ENCODE data around the gene RFTN1.

Gene RFTN1

GRCh38 chr3:16346413-16347081, 167.0 kb downstream of the RFTN1 start:
- no peak for DNase-seq

GRCh38 chr3:16343101-16343500, 170.4 kb downstream of the RFTN1 start:
- DNase-seq, result no peak

- DNase-seq, result no peak
These were observed 174.5 kb downstream of the RFTN1 start for GRCh38 chr3:16338999-16339398.

DNA sequence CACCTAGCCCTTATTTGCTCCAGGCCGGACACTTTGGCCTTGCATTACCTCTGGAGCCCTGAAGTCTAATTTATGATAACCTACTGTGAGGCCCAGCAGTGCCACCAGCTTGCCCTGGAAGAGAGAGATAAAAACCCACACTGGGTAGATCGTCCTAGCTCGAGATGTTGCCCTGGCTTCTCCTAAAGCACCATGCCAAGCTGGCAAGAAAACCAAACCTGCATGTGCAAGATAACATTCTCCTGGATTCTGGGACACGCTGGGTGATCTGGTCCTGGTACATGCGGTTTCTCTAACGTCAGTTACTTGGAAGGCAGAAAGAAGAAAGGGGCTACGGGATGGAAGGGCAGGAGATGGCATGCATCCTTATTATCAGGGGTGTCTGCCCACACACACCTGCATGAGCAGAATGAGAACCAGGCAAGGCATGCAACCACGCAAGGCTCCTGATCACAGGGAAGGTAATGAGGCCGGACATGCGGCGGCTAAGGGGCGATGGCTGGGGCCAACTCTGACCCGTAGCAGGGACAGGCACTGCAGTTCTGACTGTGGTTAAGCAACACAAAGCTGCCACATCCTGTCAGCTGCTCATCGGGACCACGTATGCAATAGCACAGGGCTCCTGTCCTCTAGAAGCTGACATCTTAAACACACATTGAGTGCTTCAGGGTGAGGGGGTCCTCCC, 175.5 kb downstream of the RFTN1 start:
- DNase-seq, result peak; percentile 21

DNA sequence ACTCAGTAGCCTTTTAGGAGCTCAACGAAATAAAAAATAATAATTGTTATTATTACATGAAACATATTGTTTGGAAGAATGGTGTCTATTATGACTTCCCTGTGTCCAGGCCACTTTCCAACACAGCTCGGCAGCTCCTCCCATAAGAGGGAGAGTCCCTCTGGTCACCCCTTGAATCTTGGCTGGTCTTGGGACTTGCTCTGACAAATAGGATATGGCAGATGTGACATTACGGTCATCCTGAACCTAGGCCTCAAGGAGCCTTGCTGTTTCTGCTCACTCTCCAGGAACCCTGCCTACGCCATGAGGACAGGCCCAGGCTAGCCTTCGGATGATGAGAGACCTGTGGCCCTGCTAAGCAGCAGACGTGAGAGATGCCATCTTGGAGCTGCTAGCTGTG, 176.7 kb downstream of the RFTN1 start:
- DNase-seq, result no peak

GRCh38 chr3:16335772-16336645, 177.5 kb downstream of the RFTN1 start:
- no peak for DNase-seq

DNA sequence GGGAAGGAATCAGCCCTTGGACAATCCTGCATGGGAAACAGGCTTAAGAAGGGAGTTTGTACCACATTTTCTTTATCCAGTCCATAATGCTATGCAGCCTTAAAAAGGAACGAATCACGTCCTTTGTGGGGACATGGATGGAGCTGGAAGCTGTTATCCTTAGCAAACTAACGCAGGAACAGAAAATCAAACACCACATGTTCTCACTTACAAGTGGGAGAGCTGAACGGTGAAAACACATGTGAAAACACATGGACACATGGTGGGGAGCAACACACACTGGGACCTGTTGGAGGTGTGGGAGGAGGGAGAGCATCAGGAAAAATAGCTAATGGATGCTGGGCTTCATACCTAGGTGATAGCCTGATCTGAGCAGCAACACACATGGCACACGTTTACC, 178.2 kb downstream of the RFTN1 start:
- no peak for DNase-seq

DNA sequence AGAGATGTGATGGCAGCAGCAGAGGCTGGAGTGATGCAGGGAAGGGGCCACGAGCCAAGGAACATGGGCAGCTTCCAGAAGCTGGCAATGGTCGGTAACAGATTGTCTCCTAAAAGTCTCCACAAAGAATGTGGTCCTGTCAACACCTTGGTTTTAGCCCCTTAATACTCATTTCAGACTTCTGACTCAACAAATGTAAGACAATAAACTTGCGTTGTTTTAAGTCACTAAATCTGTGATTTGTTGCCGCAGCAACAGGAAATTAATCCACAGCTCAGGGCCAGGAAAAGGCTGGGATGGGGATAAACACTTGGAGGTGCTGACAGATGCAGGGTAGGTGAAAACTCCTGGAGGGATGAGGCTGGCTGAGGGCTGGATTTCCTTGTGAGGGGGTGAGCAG, 178.6 kb downstream of the RFTN1 start:
- no peak for DNase-seq

DNA sequence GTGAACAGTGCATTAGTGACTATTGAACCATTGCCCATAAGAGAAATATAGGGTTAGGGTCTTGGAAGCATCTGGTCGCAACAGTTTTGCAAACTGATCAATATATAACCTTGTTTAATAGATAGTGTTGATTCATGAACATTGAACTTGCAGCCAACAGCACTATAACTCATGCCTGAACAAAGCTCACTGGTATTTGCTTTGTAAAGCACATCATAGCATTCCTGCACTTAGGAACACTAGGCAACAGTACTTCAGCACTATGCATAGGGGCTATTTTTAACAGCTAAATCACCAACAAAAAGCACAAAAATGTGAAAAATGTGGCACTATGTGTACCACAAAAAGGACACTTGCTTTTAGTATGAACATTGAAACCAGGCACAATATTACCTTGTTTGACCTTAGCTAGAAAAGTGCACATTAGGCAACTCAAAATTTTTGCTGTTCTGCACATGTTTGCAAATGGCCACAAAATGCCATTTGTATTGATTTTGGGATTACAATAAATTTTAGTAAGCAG, 180.5 kb downstream of the RFTN1 start:
- DNase-seq, result no peak

DNA sequence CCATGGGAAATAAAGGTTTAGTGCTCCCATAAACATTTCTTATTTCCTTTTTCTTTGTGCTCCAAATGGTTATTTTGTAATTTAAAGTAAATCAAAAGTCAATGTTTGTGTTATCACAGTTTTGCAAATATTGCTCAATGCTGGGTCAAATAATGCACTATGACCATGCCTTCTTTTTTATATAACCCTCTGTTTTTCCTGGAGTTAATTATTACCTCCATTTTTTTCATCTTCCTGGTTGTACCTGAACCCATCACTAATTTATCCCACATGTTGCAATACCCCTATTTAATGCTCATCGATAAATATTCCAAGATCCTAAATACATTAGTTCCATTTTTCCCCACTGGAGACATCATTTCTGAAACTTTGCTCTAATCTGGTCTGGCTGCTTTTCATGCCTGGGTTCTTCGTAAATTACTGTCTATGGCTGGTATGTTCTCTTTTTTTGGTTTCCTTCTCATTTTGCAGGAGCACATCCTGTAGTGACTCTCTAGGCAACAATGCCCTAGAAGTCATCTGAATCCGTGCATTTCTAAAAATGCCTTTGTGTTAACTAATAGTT, 182.1 kb downstream of the RFTN1 start:
- DNase-seq, result no peak

DNA sequence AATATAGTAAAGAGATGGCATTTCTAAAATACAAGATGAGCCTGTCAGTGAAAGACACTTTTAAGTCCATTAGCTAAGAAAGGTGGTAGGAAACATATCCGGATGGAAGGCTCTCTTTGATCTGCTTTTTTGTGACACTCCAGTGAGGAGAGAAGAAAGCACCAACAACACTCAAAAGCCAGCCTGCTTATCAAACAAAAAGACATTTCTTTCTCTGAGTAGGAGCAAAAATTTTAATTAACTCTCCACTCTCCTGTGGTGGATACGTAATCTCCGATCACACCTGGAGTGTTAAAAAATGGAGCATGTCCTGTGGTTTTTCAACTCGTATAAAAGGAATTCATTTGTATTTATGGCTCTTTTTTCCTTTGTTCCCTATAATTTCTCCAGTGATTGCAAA, 183.1 kb downstream of the RFTN1 start:
- DNase-seq, result no peak

- DNase-seq, result no peak
These were observed 183.7 kb downstream of the RFTN1 start for GRCh38 chr3:16329826-16330129.

- no peak for DNase-seq
These were observed 184.3 kb downstream of the RFTN1 start for GRCh38 chr3:16329036-16329825.

DNA sequence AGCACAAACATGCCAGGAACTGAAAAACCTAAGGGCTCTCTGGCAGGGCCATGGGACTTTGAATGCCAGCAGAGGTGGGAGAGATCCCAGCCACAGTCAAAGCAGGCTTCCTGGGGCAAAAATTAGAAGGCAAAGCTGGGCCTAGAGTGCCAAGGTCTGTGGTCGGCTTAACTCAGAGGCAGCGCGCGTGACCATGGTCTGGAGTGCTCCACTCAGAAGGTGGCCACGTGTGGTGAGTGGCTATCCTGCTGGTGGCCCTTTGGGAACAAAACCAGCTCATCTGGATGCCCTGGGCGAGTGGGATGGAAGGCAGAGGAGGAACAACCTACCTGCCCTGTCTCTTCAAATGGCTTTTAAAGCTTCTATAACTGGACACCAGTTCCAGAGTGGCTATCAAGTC, 185.4 kb downstream of the RFTN1 start:
- no peak for DNase-seq

DNA sequence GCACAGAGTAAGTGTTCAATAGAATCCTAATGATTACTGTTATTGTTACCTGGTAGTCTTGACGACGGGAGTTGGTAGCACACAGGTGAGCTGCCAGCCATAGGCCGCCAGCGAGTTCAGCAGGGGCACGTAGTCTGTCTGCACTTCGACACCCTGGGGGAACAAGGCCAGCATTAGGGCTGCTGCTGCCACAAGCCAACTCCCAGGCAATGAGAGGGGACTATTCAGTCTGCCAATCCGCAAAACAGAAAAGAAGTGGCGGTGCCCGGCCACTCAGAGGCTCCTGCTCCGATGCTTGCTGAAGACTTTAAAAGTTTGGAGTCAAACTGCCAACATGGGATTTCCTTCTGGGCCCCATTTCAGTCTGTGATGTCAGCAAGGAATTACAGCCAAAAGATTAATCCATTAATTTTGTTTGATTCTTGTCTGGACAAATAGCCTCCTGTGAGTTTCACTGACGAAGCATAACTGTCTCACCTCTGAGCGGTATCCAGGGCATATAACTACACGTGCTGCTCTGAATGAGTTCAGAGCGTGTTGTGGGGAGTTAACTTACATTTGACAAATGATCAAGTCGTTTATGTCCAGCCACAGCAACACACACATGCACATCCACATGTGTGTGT, 186.7 kb downstream of the RFTN1 start:
- DNase-seq, result no peak

GRCh38 chr3:16325850-16326249, 187.6 kb downstream of the RFTN1 start:
- DNase-seq, result no peak

DNA sequence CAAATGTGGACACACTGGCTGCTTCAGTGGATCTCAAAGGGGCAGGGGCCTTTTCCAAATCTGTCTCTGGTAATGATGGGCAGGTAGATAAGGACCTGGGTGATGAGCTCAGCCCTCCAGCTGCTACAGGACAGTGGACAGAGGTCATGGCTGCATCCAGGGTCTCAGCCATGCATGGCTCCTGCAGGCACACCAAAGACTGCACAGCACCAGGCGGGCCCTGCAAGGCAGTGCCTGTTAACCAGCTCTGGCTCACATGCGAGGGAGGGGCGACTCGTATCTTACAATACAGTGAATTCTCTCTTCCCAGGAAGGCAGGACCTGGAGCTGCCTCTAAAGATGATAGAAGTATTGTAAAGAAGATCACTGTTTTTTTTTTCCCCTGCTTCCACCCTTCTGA, 189.8 kb downstream of the RFTN1 start:
- no peak for DNase-seq

GRCh38 chr3:16322189-16322588, 191.3 kb downstream of the RFTN1 start:
- no peak for DNase-seq

- DNase-seq, result no peak
These were observed 192.8 kb downstream of the RFTN1 start for GRCh38 chr3:16320711-16321110.

- no peak for DNase-seq
These were observed 193.8 kb downstream of the RFTN1 start for GRCh38 chr3:16319723-16320122.

GRCh38 chr3:16319307-16319706, 194.2 kb downstream of the RFTN1 start:
- peak; percentile 86 for DNase-seq

GRCh38 chr3:16318176-16318575, 195.3 kb downstream of the RFTN1 start:
- no peak for DNase-seq

All from activated naive CD4-positive, alpha-beta T cell treated with Interleukin-2 at 50 U/mL for 16 hours (primary cell).